Measurements from ENCODE around the gene TSGA10IP. TPM values are rescaled to one million over a fixed set of nuclear protein-coding genes. Genes with fewer than 3 reads are reported as not detected.

Gene TSGA10IP
- not detected in 2 replicates for total RNA-seq
- long read RNA-seq = 0 reads

DNA sequence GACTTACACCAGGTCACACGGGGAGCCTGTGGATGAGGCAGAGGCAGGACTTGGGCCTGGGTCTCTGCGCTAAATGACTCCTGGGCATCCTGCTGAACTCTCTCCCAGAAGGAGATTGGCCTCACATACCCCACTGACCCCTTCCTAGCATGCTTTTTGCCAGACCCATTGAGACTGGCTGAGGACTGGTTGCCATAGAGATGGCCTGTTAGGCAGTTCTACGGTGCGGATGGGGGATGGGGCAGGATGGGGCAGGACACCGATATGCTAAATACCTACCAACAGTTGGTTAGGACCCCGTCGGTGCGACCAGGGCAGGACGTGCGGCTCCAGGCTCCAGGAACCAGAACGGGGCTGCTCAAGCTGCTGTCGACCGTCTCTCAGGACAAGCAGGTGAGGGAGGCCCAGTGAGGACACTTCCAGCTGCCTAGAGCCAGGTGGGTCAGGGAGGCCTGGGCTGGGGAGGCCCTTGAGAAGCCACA lies at the start of gene TSGA10IP:
Gene TSGA10IP (plus strand): TSS at position 51 of the 482 bp plus-strand sequence. CDS start 196 bp downstream, at position 247.
- Mint-ChIP-seq H3K27me3 (peaks cover 18% of the 10 kb centered on the region), H3K27ac (no peak within 1 kb of the TSS), H3K4me1 (ENCODE audit: low read depth) (no peaks in the 10 kb centered on the region), H3K9me3 (ENCODE audit: low read depth) (no peaks in the 10 kb centered on the region), H3K4me3 (ENCODE audit: low read depth) (no peak within 1 kb of the TSS), H3K36me3 (ENCODE audit: insufficient read depth) (no peaks in the 10 kb centered on the region)
- DNase-seq (ENCODE audit: low spot score, unreplicated experiment) = no peak
- TF ChIP-seq, protein P1, sequence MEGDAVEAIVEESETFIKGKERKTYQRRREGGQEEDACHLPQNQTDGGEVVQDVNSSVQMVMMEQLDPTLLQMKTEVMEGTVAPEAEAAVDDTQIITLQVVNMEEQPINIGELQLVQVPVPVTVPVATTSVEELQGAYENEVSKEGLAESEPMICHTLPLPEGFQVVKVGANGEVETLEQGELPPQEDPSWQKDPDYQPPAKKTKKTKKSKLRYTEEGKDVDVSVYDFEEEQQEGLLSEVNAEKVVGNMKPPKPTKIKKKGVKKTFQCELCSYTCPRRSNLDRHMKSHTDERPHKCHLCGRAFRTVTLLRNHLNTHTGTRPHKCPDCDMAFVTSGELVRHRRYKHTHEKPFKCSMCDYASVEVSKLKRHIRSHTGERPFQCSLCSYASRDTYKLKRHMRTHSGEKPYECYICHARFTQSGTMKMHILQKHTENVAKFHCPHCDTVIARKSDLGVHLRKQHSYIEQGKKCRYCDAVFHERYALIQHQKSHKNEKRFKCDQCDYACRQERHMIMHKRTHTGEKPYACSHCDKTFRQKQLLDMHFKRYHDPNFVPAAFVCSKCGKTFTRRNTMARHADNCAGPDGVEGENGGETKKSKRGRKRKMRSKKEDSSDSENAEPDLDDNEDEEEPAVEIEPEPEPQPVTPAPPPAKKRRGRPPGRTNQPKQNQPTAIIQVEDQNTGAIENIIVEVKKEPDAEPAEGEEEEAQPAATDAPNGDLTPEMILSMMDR (IDR thresholded peaks at IDR 0.05; ENCODE audit: unreplicated experiment) = no peak

DNA sequence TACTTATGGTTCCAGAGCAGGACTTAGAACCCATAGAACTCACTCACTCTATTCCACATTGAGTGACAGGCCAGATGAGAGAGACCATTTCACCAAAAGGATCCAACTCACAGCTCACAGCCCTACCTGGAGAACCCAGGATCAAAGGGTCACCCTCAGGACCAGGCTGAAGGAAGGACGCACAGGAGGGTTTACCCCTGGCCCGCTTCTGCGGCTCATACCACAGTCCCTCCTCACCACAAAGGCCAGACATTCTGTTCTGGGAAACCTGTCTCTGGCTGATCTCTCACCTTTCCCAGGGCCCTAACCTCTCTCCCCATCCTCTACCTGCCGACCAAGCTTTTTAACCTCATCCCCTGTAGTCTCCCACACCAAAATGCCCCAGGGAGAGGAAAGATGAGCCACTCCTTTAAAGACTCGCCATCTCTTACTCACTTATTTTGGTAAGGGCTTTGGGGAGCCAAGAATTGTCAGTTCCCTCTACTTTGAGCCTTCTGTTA lies 49.7 kb upstream of the TSGA10IP start:
- no peak overlapping the region for H3K27ac Mint-ChIP-seq
- H3K36me3 Mint-ChIP-seq (ENCODE audit: insufficient read depth) = no peaks in the 10 kb centered on the region
- no peaks in the 10 kb centered on the region for H3K9me3 Mint-ChIP-seq (ENCODE audit: low read depth)
- peaks cover 51% of the 10 kb centered on the region for H3K27me3 Mint-ChIP-seq
- no peak overlapping the region for H3K4me3 Mint-ChIP-seq (ENCODE audit: low read depth)
- H3K4me1 Mint-ChIP-seq (ENCODE audit: low read depth) = peaks cover 6% of the 10 kb centered on the region
- TF ChIP-seq, protein P1 (IDR thresholded peaks at IDR 0.05; ENCODE audit: unreplicated experiment) = no peak
- DNase-seq (ENCODE audit: low spot score, unreplicated experiment) = no peak

DNA sequence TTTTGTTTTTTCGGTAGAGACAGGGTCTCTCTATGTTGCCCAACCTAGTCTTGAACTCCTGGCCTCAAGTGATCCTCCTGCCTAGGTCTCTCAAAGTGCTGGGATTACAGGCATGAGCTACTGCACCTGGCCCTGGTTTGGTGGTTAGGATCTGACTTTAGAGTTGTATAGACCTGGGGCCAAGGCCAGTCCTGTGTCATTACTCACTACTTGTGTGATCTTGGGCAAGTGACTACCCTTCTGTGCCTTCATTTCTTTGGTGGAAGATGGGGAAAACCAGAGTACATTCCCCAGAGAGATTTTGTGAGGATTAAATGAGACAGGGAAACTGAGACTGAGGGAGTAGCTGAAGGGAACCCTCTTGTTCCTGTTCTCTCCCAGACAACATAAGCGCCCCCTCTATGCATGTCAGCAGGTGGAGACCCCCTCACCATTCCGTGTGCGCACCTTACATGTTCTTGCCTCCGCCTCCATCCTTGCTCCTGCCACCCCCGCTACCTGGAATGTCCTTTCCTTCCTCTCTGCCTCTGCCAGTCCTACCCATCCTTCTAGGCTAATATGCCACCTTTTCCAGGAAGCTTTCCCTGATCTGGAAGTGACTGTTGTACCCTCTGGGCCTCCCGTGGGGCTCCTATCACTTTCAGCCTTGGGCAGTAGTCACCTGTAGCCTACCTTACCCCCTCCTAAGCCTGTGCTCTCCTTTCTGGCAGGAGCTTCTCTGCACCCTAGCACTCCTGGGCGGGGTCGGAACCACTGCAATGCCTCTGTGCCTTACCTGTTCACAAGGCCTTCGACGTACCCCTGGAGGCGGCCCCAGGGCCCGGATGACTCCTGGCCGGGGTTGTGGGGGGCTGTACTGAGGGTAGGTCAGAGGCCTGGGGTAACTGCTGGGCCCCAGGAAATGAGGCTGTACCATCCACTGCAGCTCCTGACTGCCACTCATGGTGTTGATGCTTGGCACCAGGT lies 49.0 kb upstream of the TSGA10IP start:
- Mint-ChIP-seq H3K4me1 (ENCODE audit: low read depth) (peaks cover 6% of the 10 kb centered on the region), H3K9me3 (ENCODE audit: low read depth) (no peaks in the 10 kb centered on the region), H3K36me3 (ENCODE audit: insufficient read depth) (no peaks in the 10 kb centered on the region), H3K4me3 (ENCODE audit: low read depth) (no peak overlapping the region), H3K27me3 (peaks cover 59% of the 10 kb centered on the region), H3K27ac (no peak overlapping the region)
- DNase-seq (ENCODE audit: low spot score, unreplicated experiment) = no peak
- TF ChIP-seq, protein P1 (IDR thresholded peaks at IDR 0.05; ENCODE audit: unreplicated experiment) = no peak

DNA sequence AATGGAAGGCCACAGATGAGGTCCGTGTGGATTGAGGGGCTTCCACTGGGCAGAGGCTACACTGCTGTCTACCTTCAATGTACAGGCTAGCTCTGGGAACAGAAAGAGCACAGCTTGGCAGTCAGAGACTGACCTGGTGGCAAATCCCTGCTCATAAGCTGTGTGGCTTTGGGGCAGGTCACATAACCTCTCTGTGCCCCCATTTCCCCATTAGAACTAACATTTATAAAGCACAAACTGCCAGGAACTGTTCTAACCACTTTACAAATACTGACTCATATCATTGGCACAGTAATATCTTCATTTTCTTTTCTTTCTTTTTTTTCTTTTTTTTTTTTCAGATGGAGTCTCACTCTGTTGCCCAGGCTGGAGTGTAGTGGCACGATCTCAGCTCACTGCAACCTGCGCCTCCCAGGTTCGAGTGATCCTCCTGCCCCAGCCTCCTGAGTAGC lies 48.2 kb upstream of the TSGA10IP start:
- Mint-ChIP-seq H3K9me3 (ENCODE audit: low read depth) (no peaks in the 10 kb centered on the region), H3K27me3 (peaks cover 64% of the 10 kb centered on the region), H3K27ac (no peak overlapping the region), H3K4me1 (ENCODE audit: low read depth) (peaks cover 6% of the 10 kb centered on the region), H3K36me3 (ENCODE audit: insufficient read depth) (no peaks in the 10 kb centered on the region), H3K4me3 (ENCODE audit: low read depth) (no peak overlapping the region)
- TF ChIP-seq, protein P1 (IDR thresholded peaks at IDR 0.05; ENCODE audit: unreplicated experiment) = no peak
- DNase-seq (ENCODE audit: low spot score, unreplicated experiment) = no peak

DNA sequence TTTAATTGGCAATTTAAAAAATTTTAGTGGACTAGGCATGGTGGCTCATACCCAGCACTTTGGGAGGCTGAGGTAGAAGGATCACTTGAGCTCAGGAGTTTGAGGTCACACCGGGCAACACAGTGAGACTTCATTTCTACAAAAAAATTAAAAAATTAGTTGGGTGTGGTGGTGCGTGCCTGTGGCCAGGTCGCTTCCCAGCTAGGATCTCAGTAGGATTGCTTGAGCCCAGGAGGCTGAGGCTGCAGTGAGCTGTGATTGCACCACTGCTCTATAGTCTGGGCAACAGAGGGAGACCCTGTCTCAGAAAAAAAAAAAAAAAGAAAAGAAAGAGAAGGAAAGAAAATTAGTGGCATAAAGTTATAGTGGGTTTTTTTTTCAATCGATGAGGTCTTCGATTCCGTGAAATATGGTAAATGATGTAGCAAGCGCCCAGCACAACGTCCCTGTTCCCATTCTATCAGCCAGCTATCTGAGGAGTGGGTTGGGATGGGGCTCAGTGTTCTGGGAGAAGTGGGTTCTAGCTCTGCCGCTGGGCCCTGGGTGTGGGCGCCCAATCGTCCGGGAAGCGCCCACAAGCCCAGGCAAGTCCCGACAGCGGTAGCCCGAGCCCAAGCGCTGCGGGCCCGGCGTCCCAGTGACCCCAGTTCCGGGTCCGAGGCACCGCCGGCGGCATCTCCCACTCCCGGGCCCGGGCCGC lies 46.5 kb upstream of the TSGA10IP start:
- peaks cover 71% of the 10 kb centered on the region for H3K27me3 Mint-ChIP-seq
- no peaks in the 10 kb centered on the region for H3K9me3 Mint-ChIP-seq (ENCODE audit: low read depth)
- DNase-seq (ENCODE audit: low spot score, unreplicated experiment) = no peak
- peaks cover 1% of the 10 kb centered on the region for H3K4me1 Mint-ChIP-seq (ENCODE audit: low read depth)
- TF ChIP-seq, protein P1 (IDR thresholded peaks at IDR 0.05; ENCODE audit: unreplicated experiment) = no peak
- H3K27ac Mint-ChIP-seq = peak overlapping the region; percentile 81
- peak overlapping the region; percentile 62 for H3K4me3 Mint-ChIP-seq (ENCODE audit: low read depth)
- H3K36me3 Mint-ChIP-seq (ENCODE audit: insufficient read depth) = no peaks in the 10 kb centered on the region
